Testis (tissue), 3 donors: ENCODE results near the gene KCNQ1OT1. TPM values are rescaled to one million over a fixed set of nuclear protein-coding genes. Genes with fewer than 3 reads are reported as not detected.

ENCODE experiments used
- DNase-seq: peaks from one replicate; pipeline ENCODE4 v3.0.0-alpha.2; 2019
- H3K27ac ChIP-seq, 2 donors: fragments of 200-600 bp; sonication (generic); one replicate each; pipeline ENCODE4 v1.5.1; 2019
- H3K27me3 ChIP-seq: fragments of 200-600 bp; sonication (generic); one replicate; pipeline ENCODE4 v1.5.1; 2019
- H3K36me3 ChIP-seq: fragments of 200-600 bp; sonication (generic); one replicate; pipeline ENCODE4 v1.5.1; 2017; ENCODE audit warnings: low read depth; ENCODE audit errors: missing control alignments
- H3K4me1 ChIP-seq: fragments of 200-600 bp; sonication (generic); one replicate; pipeline ENCODE4 v1.5.1; 2019
- H3K4me3 ChIP-seq, 2 donors: fragments of 200-600 bp; sonication (generic); one replicate each; pipeline ENCODE4 v1.5.1; 2017 to 2019
- H3K9me3 ChIP-seq: fragments of 200-600 bp; sonication (generic); one replicate; pipeline ENCODE4 v1.5.1; 2017
- POLR2A ChIP-seq: fragments of 450-650 bp; IDR thresholded peaks from one replicate; pipeline ENCODE4 v1.6.1; 2017; ENCODE audit warnings: antibody characterized with exemption, mild to moderate bottlenecking, moderate library complexity
- WGBS, 2 donors: methylation state at CpG; one replicate each; pipeline ENCODE4 v1.1.5; 2018; 5-methylcytosine and 5-hydroxymethylcytosine counted together
- intact Hi-C: fragments of 100-400 bp; cut with DNase I; formaldehyde crosslinking; loops from one replicate; pipeline ENCODE4 v1.15.1; 2023; ENCODE audit warnings: low total_unique reads
- polyA plus RNA-seq: library from polyadenylated mRNA; stranded (reverse); fragments of 350-450 nt; fragmentation: Illumina TruSeq; extraction: RNeasy Lipid Tissue Mini Kit (QIAGEN cat#74804); gene quantifications from one replicate; pipeline ENCODE4 v1.2.3, GENCODE V29; 2014; ENCODE audit warnings: low read depth, low replicate concordance; ENCODE audit not compliant: insufficient read depth
- total RNA-seq, 2 donors: library from RNA; depleted of rRNA; stranded (reverse); fragments of >200 nt; gene quantifications; one replicate each; pipeline ENCODE4 v1.2.3, GENCODE V29; 2016
- TF ChIP-seq, protein P1 (sequence below), 3 experiments: fragments of 450-650 bp in 2 of 3; fragments of 200-600 bp in 1 of 3; sonication (generic) in 1 of 3; IDR thresholded peaks; one replicate each; pipeline ENCODE4 v1.5.1; 2016 to 2019; ENCODE audit warnings: antibody characterized with exemption in 3 of 3, mild to moderate bottlenecking in 2 of 3, moderate library complexity in 1 of 3

The KCNQ1OT1 gene
- total and polyA plus RNA-seq, 3 donors from 2014 or later: 0.20 to 5.9 (median 4.0) TPM

- intact Hi-C loops: no loop called here
- Histone ChIP-seq H3K27ac (no peak overlapping the region), H3K36me3 (no peaks in the 10 kb centered on the region), H3K4me3 (no peak overlapping the region), H3K27me3 (no peaks in the 10 kb centered on the region), H3K4me1 (no peaks in the 10 kb centered on the region), H3K9me3 (no peaks in the 10 kb centered on the region)
- DNase-seq: no peak
- WGBS, 2 donors: 92 to 96% methylated on average over 5 to 26 of the region's 26 CpGs
- TF ChIP-seq, protein P1, sequence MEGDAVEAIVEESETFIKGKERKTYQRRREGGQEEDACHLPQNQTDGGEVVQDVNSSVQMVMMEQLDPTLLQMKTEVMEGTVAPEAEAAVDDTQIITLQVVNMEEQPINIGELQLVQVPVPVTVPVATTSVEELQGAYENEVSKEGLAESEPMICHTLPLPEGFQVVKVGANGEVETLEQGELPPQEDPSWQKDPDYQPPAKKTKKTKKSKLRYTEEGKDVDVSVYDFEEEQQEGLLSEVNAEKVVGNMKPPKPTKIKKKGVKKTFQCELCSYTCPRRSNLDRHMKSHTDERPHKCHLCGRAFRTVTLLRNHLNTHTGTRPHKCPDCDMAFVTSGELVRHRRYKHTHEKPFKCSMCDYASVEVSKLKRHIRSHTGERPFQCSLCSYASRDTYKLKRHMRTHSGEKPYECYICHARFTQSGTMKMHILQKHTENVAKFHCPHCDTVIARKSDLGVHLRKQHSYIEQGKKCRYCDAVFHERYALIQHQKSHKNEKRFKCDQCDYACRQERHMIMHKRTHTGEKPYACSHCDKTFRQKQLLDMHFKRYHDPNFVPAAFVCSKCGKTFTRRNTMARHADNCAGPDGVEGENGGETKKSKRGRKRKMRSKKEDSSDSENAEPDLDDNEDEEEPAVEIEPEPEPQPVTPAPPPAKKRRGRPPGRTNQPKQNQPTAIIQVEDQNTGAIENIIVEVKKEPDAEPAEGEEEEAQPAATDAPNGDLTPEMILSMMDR (IDR thresholded peaks at IDR 0.05): no peak
Measured at GRCh38 chr11:2570211-2570811, 129.5 kb downstream of the KCNQ1OT1 start.

- Histone ChIP-seq H3K9me3 (no peaks in the 10 kb centered on the region), H3K36me3 (no peaks in the 10 kb centered on the region), H3K4me1 (no peaks in the 10 kb centered on the region), H3K27me3 (no peaks in the 10 kb centered on the region), H3K27ac (no peak overlapping the region), H3K4me3 (no peak overlapping the region)
- DNase-seq: no peak
- TF ChIP-seq POLR2A: no peak
- TF ChIP-seq, protein P1 (IDR thresholded peaks at IDR 0.05): no peak
- 97 to 100% methylated on average over 1 to 10 of the region's 10 CpGs for WGBS, 2 donors
- intact Hi-C loops: no loop called here
Measured at GRCh38 chr11:2569731-2570210, 130.0 kb downstream of the KCNQ1OT1 start.

- intact Hi-C loops: no loop called here
- no peak overlapping the region for H3K4me3 ChIP-seq
- no peaks in the 10 kb centered on the region for H3K4me1 ChIP-seq
- no peak overlapping the region for H3K27ac ChIP-seq
- no peaks in the 10 kb centered on the region for H3K36me3 ChIP-seq
- no peaks in the 10 kb centered on the region for H3K27me3 ChIP-seq
- 91 to 92% methylated on average over 12 to 14 of the region's 14 CpGs for WGBS, 2 donors
- no peaks in the 10 kb centered on the region for H3K9me3 ChIP-seq
- TF ChIP-seq POLR2A: no peak
- DNase-seq: no peak
Measured at GRCh38 chr11:2569321-2569721, 130.5 kb downstream of the KCNQ1OT1 start.

- WGBS, 2 donors: 85 to 93% methylated on average over 3 to 5 of the region's 5 CpGs
- H3K36me3 ChIP-seq: no peaks in the 10 kb centered on the region
- no peaks in the 10 kb centered on the region for H3K4me1 ChIP-seq
Measured at GRCh38 chr11:2567026-2567671, 132.6 kb downstream of the KCNQ1OT1 start.

More at GRCh38 chr11:2567026-2567671, 132.6 kb downstream of the KCNQ1OT1 start:
- intact Hi-C loops: no loop called here
- Histone ChIP-seq H3K9me3 (no peaks in the 10 kb centered on the region), H3K4me3 (no peak overlapping the region), H3K27ac (no peak overlapping the region), H3K27me3 (no peaks in the 10 kb centered on the region)
- DNase-seq: no peak
- TF ChIP-seq, protein P1 (IDR thresholded peaks at IDR 0.05): no peak
- TF ChIP-seq POLR2A: no peak
